Measurements from ENCODE around the gene PRSS56. TPM values are rescaled to one million over a fixed set of nuclear protein-coding genes. Genes with fewer than 3 reads are reported as not detected.

Gene PRSS56
- total and polyA plus RNA-seq, 2 of the 8 experiments (the other 6 are each of a cell fraction or from before 2014, with no cell fraction given): 0.03 TPM; not detected in 1

GRCh38 chr2:232549655-232550353 is 29.6 kb downstream of the PRSS56 start:
- no peak for DNase-seq (ENCODE audit: low read depth in 1 of 2, low spot score in 2 of 2)
- H3K23me2 ChIP-seq (ENCODE audit: low read depth, low read length): peaks cover 12% of the 10 kb centered on the region; the same call in 1 of the 2 replicates
- peak overlapping the region; percentile 88 for H3K27ac ChIP-seq (ENCODE audit: low read depth, low read length)
- H3K79me2 ChIP-seq (ENCODE audit: control insufficient read depth in 1 of 2, insufficient read depth in 2 of 2, low read length in 2 of 2): peaks cover 16 to 63% of the 10 kb centered on the region in 2 experiments
- peak overlapping the region; percentile 81 to 94 (median 90) for H3K4me3 ChIP-seq (ENCODE audit: extremely low read depth in 1 of 4, insufficient read depth in 2 of 4, low read depth in 3 of 4, low read length in 4 of 4)
- peaks cover 19% of the 10 kb centered on the region for H3K79me1 ChIP-seq (ENCODE audit: low read depth, low read length)
- H4K91ac ChIP-seq (replicated peaks; ENCODE audit: insufficient read length, low read length): no peak overlapping the region
- H3K9ac ChIP-seq (replicated peaks in 1 of 4; ENCODE audit: extremely low read depth in 1 of 4, low read depth in 3 of 4, low read length in 3 of 4): peak overlapping the region; percentile 72 to 93 (median 85)
- H2AFZ ChIP-seq (ENCODE audit: low read length): peak overlapping the region; percentile 62; the same call in 1 of the 2 replicates
- peaks cover 0 to 9% (median under 1%) of the 10 kb centered on the region in 4 experiments; a peak in 3 of 8 replicates for H3K36me3 ChIP-seq (ENCODE audit: control insufficient read depth in 2 of 4, insufficient read depth in 4 of 4, low read length in 3 of 4)
- no peak overlapping the region for H3K23ac ChIP-seq (ENCODE audit: insufficient read length)
- H3K56ac ChIP-seq (replicated peaks; ENCODE audit: insufficient read length, low read depth, low read length): no peak overlapping the region
- no peak overlapping the region for H2BK120ac ChIP-seq (replicated peaks; ENCODE audit: low read depth, low read length)
- peak overlapping the region; percentile 90 for H3K18ac ChIP-seq (ENCODE audit: extremely low read depth, low read length)
- H3K4ac ChIP-seq (replicated peaks; ENCODE audit: insufficient read length, low read depth, low read length): no peak overlapping the region
- ChIA-PET POLR2A (ENCODE audit: partially characterized antibody) (interaction anchor here (1.0 to 2.8 kb wide), 10 partner anchors 9 to 42 kb away, joined by 3 to 24 read pairs (median 4); partner anchors contain the start of genes CHRNG and PRSS56), CTCF (ENCODE audit: partially characterized antibody) (interaction anchor here (0.9 to 1.5 kb wide), 2 partner anchors 11 to 12 kb away, joined by 4 to 5 read pairs; partner anchors contain the start of gene CHRNG)
- peak overlapping the region; percentile 89 for H3K4me2 ChIP-seq (ENCODE audit: insufficient read depth in 1 of 2, low read depth in 2 of 2, low read length in 2 of 2)
- WGBS, 2 experiments (ENCODE audit: extremely low coverage in 1 of 2, insufficient coverage in 1 of 2, insufficient read length in 1 of 2, insufficient replicate concordance in 2 of 2, low coverage in 1 of 2, low lambda C conversion rate in 2 of 2, missing lambda C conversion rate in 1 of 2): 31% methylated on average over 21 of the region's 21 CpGs; no CpG with 5 or more reads in 1 of the 2 experiments
- no peaks in the 10 kb centered on the region for H3K27me3 ChIP-seq (replicated peaks in 1 of 4; ENCODE audit: control insufficient read depth in 3 of 4, extremely low read depth in 1 of 4, insufficient read depth in 3 of 4, low read length in 3 of 4)
- H3K14ac ChIP-seq (ENCODE audit: insufficient read length): no peak overlapping the region
- H3K4me1 ChIP-seq (replicated peaks in 1 of 4; ENCODE audit: control insufficient read depth in 3 of 4, insufficient read depth in 4 of 4, low read length in 3 of 4): peaks cover 0 to 6% (median 5%) of the 10 kb centered on the region in 4 experiments; a peak in 6 of 7 replicates
- H2BK5ac ChIP-seq (ENCODE audit: low read depth, low read length): peak overlapping the region; percentile 92
- no peak overlapping the region for H2BK20ac ChIP-seq (ENCODE audit: low read length)
- peak overlapping the region; percentile 64; the same call in 1 of the 2 replicates for H2BK12ac ChIP-seq (ENCODE audit: low read depth, low read length)
- peak overlapping the region; percentile 46 for H4K5ac ChIP-seq (ENCODE audit: insufficient read length, low read depth, low read length)
- peaks cover 5 to 12% of the 10 kb centered on the region in 2 experiments for H4K20me1 ChIP-seq (replicated peaks in 1 of 2; ENCODE audit: control insufficient read depth in 1 of 2, insufficient read depth in 2 of 2, low read length in 2 of 2)
- peak overlapping the region; percentile 25; the same call in 1 of the 2 replicates for H2AK5ac ChIP-seq (ENCODE audit: low read depth, low read length)
- no peaks in the 10 kb centered on the region for H3K9me3 ChIP-seq (ENCODE audit: insufficient read depth in 2 of 2, low read depth in 1 of 2, low read length in 1 of 2)
- no peak for FAIRE-seq
- peak overlapping the region; percentile 97; the same call in 1 of the 2 replicates for H4K8ac ChIP-seq (ENCODE audit: extremely low read depth, insufficient read depth, low read length)
- no peak overlapping the region for H2BK15ac ChIP-seq (ENCODE audit: low read length)
- TF ChIP-seq GTF2F1 (IDR thresholded peaks at IDR 0.05; ENCODE audit: borderline replicate concordance, low read depth, low read length): no peak
- TF ChIP-seq CHD2 (IDR thresholded peaks at IDR 0.05; ENCODE audit: low read length): no peak
- TF ChIP-seq SIN3A (conservative IDR thresholded peaks at IDR 0.05 in 1 of 2, IDR thresholded peaks at IDR 0.05 in 1 of 2; ENCODE audit: low read depth in 1 of 2, low read length in 2 of 2): no peak
- no peak for TF ChIP-seq NRF1 (IDR thresholded peaks at IDR 0.05; ENCODE audit: low read depth, low read length)
- no peak for TF ChIP-seq CTBP2 (IDR thresholded peaks at IDR 0.05; ENCODE audit: borderline replicate concordance, insufficient read depth, insufficient read length, low read length)
- no peak for TF ChIP-seq TBP (IDR thresholded peaks at IDR 0.05; ENCODE audit: low read depth, low read length)
- TF ChIP-seq JUND (IDR thresholded peaks at IDR 0.05; ENCODE audit: low read length): no peak
- TF ChIP-seq ZNF274 (IDR thresholded peaks at IDR 0.05; ENCODE audit: borderline replicate concordance, extremely low read depth, low read length): no peak
- no peak for TF ChIP-seq SAP30 (IDR thresholded peaks at IDR 0.05; ENCODE audit: insufficient read depth, insufficient replicate concordance, low read length)
- TF ChIP-seq SUZ12 (IDR thresholded peaks at IDR 0.05; ENCODE audit: low read length): no peak
- no peak for TF ChIP-seq EGR1 (IDR thresholded peaks at IDR 0.05; ENCODE audit: borderline replicate concordance, low read depth, low read length)
- no peak for TF ChIP-seq HDAC6 (IDR thresholded peaks at IDR 0.05; ENCODE audit: low read depth, low read length)

Measured in H1 (cell line).